GM19468 (cell line): ENCODE measurements around the gene SLAMF6.
"Not testable (repeated sequence)": the region's sequence is repeated elsewhere in the genome, so short reads cannot be mapped to it uniquely, and the experiment has no call there.

Source experiments
- ATAC-seq: cut with Tn5 transposase; IDR thresholded peaks from one replicate; pipeline ENCODE4 v1.9.1; 2021; ENCODE audit warnings: mild to moderate bottlenecking, moderate library complexity, moderate number of reproducible peaks; ENCODE audit not compliant: unreplicated experiment; ENCODE audit errors: extremely low read depth

The SLAMF6 gene

DNA sequence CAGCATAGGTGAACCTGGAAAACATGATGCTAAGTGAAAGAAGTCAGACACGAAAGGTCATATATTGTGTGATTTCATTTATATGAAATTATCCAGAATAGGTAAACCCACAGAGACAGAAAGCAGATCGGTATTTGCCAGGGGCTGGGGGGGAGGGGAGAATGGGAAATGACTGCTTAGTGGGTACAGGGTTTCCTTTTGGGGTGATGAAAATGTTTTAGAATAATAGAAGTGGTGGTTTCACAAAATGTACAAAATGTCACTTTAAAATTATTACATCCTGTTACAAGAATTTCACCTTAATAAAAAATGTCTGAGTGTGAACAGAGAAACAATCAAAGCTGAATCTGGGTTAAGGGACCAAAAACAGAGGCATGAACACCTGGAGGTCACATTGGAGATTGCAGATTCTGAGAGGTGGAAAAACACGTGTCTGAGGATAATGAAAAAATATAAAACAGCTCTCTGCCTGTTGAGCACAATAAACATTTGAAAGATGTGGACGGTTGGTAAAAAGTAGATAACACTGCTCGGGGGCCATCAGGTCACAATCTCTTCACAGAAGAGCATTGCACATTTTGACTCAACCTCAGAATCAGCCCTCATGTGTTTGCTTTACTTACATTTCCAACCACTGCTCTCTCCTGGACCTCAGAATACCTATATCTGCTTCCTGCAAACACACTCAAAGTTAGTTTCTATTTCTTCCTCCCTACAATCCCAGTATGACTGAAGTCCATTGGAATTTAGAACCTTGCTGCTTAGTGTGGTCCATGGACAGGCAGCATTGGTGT, 3.2 kb downstream of the SLAMF6 start:
- ATAC-seq = no peak

GRCh38 chr1:160517519-160517918, 5.5 kb downstream of the SLAMF6 start:
- not testable (repeated sequence) for ATAC-seq

DNA sequence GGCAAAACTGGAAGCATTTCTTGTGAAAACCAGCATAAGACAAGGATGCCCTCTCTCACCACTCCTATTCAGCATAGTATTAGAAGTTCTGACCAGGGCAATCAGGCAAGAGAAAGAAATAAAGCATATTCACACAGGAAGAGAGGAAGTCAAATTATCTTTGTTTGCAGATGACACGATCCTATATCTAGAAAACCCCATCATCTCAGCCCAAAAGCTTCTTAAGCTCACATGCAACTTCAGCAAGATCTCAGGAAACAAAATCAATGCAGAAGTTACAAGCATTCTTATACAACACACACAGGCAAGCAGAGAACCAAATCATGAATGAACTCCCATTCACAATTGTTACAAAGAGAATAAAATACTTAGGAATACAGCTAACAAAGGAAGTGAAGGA, 7.1 kb downstream of the SLAMF6 start:
- ATAC-seq = not testable (repeated sequence)

GRCh38 chr1:160504651-160505050, 18.4 kb downstream of the SLAMF6 start:
- ATAC-seq = no peak

GRCh38 chr1:160503087-160503486, 20.0 kb downstream of the SLAMF6 start:
- no peak for ATAC-seq

DNA sequence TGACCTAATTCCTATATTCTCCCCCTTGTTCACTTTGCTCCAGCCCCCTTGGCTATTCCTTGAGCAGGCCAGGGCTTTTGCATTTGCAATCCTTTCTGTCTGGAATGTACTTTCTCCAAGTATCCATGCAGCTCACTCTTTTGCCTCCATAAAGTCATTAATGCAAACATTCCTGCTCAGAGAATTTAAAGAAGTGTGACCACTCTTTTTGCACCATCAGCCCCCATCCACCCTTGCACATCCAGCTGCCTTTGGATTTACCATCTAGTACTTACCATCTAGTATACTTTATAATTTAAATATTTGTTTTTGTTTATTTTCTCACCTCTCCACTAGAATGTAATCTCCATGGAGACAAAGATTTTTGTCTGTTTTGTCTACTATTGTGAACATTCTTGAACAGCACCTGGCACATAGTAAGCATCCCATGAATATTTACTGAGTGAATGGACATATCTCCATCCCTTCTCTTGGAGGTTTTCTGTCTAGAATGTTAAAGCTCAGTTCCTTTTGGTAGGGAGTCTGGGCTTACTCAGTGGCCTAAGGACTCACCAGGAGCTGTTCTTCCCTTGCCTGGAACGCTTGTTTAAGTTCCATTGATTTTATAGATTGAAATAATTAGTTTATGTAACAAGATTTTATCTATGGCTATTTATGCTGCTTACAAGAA, 22.6 kb downstream of the SLAMF6 start:
- ATAC-seq = no peak

- ATAC-seq = no peak
These were observed 23.4 kb downstream of the SLAMF6 start for GRCh38 chr1:160499631-160500030.

DNA sequence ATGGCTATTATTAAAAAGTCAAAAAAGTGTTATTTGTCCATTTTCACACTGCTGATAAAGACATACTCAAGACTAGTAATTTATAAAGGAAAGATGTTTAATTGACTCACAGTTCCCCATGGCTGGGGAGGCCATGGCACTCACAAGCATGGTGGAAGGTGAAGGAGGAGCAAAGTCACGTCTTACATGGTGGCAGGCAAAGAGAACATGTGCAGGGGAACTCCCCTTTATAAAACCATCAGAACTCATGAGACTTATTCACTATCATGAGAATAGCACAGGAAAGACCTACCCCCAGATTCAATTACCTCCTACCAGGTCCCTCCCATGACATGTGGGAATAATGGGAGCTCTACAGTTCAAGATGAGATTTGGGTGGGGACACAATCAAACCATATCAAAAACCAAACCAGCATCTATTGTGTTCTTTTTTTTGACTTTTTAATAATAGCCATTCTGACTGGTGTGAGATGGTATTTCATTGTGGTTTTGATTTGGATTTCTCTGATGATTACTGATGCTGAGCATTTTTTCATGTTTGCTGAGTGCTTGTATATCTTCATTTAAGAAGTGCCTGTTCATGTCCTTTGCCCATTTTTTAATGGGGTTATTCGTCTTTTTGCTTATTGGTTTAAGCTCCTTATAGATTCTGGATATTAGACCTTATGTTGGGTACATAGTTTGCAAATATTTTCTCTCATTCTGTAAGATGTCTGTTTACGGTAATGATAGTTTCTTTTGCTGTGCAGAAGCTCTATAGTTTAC, 24.6 kb downstream of the SLAMF6 start:
- ATAC-seq = not testable (repeated sequence)

DNA sequence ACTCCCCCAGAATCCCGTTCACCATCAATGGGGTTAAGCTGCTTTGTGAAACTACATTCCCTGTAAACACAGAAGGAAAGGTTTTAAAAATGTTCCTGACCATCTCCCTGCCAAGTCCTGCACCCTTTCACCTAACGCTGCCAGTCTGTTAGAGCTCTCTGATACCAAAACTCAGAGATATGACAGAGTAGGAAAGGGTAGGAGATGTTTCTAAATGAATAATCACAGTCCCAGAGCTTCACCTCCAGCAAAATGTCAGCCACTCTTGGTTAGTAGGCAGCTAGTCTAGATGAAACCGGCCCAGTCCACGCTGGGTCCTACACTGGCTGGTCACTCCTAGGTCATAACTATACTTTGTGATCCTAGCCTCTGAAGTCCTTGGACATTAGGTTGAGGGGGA, 26.7 kb downstream of the SLAMF6 start:
- no peak for ATAC-seq

GRCh38 chr1:160494620-160495019, 28.4 kb downstream of the SLAMF6 start:
- ATAC-seq = no peak

GRCh38 chr1:160492617-160493016, 30.4 kb downstream of the SLAMF6 start:
- ATAC-seq = no peak

DNA sequence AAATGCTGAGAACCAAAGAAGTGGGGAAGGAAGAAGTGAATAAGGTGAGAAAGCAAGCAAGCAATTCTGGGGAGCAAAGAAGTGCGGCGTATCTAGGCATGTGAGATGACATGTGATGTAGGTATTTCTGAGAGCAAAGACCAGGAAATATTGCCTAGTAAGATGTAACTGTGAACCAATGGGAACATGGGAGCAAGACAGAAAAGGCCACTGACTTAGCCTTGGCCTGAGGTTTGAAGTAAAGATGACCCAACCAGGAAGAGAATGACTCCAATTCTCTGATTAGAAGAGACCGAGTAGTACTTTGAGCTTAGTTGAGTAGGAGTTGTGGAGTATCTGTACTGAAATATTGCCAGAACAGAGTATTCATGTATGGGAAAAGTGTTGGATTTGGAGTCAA, 31.1 kb downstream of the SLAMF6 start:
- ATAC-seq = no peak

DNA sequence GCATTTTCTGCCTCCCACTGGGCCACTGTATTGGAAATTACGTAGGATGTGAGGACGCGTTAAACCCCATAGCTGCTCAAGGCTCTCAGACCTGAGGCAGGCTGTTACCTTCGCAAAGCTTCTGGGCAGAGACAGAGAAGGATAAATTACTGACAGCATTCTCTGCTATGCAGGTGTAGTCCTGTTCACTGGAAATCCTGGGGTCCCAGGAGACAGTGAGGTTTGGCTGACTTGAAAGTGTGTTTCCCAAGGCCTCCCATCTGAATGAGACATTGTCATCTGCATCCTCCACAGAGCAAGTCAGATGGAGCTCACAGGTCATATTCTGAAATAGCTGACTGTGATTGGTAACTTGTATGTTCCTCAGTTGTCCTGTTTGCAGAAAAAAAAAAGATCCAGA, 32.0 kb downstream of the SLAMF6 start:
- ATAC-seq = no peak

- ATAC-seq = no peak
These were observed 33.4 kb downstream of the SLAMF6 start for GRCh38 chr1:160489513-160490261.

- no peak for ATAC-seq
These were observed 34.6 kb downstream of the SLAMF6 start for GRCh38 chr1:160488347-160489058.

DNA sequence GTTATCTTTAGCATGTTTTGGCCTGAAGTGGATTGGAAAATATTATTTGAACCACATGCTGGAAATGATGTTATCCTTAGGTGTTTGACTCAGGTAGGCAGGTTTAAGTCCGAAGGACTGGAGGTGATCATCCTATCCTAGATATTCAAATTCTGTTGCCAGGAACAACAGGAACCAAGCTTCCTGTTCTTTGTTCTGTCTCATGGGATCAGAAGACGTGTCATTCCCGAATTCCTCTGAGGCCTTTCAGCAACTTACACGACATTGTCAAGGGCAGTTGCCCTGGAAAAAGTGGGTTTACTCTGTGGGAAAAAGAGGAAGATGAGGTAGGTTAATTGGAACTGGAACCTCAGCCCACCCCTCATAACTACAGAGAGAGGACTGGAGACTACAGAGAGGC, 36.6 kb downstream of the SLAMF6 start:
- ATAC-seq = no peak

DNA sequence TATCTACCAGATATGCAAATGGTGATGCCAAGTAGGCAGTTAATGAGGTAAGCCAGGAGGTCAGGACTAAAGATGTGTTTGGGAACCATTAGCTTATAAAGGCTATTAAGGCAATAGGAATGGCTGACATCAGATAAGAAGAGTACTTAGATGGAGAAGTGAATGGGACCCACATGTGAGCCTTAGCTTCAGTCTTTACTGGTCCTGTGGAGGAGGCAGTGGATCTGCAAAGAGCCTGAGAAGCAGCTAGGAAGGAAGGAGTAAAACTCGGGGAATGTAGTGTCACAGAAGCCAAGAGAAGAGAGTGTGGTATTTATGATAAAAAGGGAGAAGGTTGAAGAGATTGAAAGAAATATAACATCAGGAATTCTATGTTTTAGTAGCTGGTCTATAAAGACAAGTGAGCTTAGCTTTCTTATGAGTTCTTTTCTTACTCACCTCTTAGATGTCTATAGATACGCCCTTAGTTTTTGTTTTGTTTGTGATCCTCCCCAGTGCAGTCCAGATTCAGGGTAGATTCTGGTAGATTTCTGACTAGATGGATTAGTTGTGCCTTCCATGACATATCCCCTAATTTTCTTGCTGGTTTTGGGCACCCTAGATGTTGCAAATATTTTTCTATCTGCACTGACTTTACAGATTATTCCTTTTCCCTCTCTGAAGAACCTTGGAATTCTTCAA, 39.4 kb downstream of the SLAMF6 start:
- no peak for ATAC-seq

GRCh38 chr1:160481979-160482596, 41.0 kb downstream of the SLAMF6 start:
- ATAC-seq = no peak

- not testable (repeated sequence) for ATAC-seq
These were observed 42.3 kb downstream of the SLAMF6 start for GRCh38 chr1:160480781-160481180.
